Thyroid gland (tissue), 4 donors: ENCODE data around the gene WNK3.

Experiments
- POLR2A ChIP-seq, 2 donors: fragments of 450-650 bp; IDR thresholded peaks; one replicate each; pipeline ENCODE4 v1.6.1; 2017; ENCODE audit warnings: antibody characterized with exemption in 2 of 2, mild to moderate bottlenecking in 2 of 2, moderate library complexity in 1 of 2
- TF ChIP-seq, protein P1 (sequence below), 6 experiments: fragments of 200-600 bp in 3 of 6; fragments of 450-650 bp in 3 of 6; sonication (generic) in 3 of 6; IDR thresholded peaks; one replicate each; pipeline ENCODE4 v1.5.1; 2016 to 2019; ENCODE audit warnings: antibody characterized with exemption in 6 of 6, mild to moderate bottlenecking in 2 of 6, inconsistent platforms in 1 of 6, moderate library complexity in 1 of 6

DNA sequence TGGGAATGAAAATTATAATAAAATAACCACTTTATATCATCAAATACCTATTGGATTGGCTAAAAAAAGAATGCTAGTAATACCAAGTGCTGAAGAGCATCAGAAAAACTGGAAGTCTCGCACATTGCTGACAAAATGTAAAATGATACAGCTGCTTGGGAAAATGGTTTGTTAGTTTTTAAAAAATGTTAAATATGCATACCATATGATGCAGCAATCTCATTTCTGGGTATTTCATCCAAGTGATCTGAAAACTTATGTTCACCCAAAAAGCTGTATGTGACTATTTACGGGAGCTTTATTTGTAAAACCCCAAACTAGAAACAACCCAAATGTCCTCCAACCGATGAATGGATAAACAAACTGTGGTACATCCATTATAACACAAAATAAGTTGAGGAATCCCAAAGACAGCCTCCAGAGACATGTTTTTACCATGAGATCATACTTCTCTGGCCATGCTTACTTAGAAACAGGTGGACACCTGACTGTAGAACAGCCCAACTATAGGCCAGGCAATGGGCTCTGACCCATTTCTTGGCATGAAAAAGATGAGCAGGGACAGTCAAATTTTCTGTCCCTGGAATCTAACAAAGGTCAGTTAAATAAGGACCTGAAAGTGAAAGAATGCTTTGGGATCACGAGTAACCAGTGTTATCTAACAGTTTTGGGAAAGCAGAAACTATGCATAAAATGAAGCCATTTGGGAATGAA lies 127.3 kb downstream of the WNK3 start:
- TF ChIP-seq, protein P1, sequence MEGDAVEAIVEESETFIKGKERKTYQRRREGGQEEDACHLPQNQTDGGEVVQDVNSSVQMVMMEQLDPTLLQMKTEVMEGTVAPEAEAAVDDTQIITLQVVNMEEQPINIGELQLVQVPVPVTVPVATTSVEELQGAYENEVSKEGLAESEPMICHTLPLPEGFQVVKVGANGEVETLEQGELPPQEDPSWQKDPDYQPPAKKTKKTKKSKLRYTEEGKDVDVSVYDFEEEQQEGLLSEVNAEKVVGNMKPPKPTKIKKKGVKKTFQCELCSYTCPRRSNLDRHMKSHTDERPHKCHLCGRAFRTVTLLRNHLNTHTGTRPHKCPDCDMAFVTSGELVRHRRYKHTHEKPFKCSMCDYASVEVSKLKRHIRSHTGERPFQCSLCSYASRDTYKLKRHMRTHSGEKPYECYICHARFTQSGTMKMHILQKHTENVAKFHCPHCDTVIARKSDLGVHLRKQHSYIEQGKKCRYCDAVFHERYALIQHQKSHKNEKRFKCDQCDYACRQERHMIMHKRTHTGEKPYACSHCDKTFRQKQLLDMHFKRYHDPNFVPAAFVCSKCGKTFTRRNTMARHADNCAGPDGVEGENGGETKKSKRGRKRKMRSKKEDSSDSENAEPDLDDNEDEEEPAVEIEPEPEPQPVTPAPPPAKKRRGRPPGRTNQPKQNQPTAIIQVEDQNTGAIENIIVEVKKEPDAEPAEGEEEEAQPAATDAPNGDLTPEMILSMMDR (IDR thresholded peaks at IDR 0.05) = no peak
- TF ChIP-seq POLR2A (IDR thresholded peaks at IDR 0.05) = no peak
